ENCODE data around the gene RYR1.

Gene RYR1

DNA sequence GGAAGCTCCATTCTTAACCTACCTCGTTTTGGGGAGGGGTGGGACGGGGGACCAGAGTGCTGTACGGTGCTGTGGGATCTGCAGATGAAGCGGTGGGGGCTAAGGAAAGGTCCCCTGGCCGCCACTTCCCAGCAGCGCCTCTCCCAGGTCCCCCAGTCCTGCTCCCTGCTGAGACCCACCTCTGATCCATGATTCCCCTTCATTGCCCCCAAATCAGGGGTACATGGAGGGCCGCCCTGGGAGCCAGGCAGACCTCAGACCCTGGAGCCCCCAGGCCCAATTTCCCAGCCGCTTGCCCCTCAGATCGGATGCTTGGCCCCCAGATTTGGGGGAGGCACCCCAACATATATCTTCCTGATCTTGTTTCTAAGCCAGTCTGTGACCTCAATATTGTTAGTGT lies 34.4 kb upstream of the RYR1 start:
- Histone ChIP-seq H3K9ac (ENCODE audit: low read depth, low read length) (no peak overlapping the region), H2AFZ (ENCODE audit: low read depth, low read length) (no peak overlapping the region), H3K79me2 (ENCODE audit: insufficient read depth, low read length) (peaks cover 7% of the 10 kb centered on the region; the same call in 1 of the 2 replicates), H3K4me1 (ENCODE audit: insufficient read depth, low read length) (peaks cover 13% of the 10 kb centered on the region), H3K9me3 (ENCODE audit: insufficient read depth, low read length, severe bottlenecking) (no peaks in the 10 kb centered on the region), H3K36me3 (ENCODE audit: insufficient read depth, low read length) (no peaks in the 10 kb centered on the region), H4K20me1 (ENCODE audit: insufficient read depth, low read length) (no peaks in the 10 kb centered on the region), H3K27me3 (ENCODE audit: insufficient read depth, low read length, poor library complexity) (no peaks in the 10 kb centered on the region), H3K4me2 (ENCODE audit: insufficient read depth, low read length) (no peak overlapping the region), H3K4me3 (ENCODE audit: low read depth in 1 of 2, low read length in 2 of 2) (no peak overlapping the region), H3K27ac (ENCODE audit: low read length) (no peak overlapping the region)
- no peak for TF ChIP-seq EZH2 (IDR thresholded peaks at IDR 0.05; ENCODE audit: borderline replicate concordance, low read depth, low read length, severe bottlenecking)
- TF ChIP-seq, protein P1, sequence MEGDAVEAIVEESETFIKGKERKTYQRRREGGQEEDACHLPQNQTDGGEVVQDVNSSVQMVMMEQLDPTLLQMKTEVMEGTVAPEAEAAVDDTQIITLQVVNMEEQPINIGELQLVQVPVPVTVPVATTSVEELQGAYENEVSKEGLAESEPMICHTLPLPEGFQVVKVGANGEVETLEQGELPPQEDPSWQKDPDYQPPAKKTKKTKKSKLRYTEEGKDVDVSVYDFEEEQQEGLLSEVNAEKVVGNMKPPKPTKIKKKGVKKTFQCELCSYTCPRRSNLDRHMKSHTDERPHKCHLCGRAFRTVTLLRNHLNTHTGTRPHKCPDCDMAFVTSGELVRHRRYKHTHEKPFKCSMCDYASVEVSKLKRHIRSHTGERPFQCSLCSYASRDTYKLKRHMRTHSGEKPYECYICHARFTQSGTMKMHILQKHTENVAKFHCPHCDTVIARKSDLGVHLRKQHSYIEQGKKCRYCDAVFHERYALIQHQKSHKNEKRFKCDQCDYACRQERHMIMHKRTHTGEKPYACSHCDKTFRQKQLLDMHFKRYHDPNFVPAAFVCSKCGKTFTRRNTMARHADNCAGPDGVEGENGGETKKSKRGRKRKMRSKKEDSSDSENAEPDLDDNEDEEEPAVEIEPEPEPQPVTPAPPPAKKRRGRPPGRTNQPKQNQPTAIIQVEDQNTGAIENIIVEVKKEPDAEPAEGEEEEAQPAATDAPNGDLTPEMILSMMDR (IDR thresholded peaks at IDR 0.05; ENCODE audit: borderline replicate concordance, extremely low read depth, low read length, poor library complexity, severe bottlenecking), result no peak
- ATAC-seq (ENCODE audit: insufficient read depth, low read depth) (no peak), DNase-seq (no peak)

DNA sequence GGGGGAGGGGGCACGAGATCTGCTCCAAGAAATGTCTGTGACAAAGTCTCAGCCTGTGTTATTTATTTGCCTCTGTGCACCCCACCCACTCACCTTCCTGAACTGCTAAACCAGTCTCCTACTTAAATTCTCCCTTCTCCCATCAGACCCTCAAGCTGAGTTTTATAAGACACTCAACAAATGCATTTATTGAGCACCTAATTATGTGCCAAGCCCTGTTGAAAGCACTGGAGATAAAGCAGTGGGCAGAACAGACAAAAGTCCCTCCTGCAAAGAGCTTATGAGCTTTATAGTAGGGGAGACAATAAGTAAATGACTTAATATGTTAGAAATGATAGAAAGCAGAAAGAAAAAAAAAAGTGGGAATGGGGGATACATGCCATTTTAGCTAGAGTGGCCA lies 34.0 kb upstream of the RYR1 start:
- TF ChIP-seq, protein P1 (IDR thresholded peaks at IDR 0.05; ENCODE audit: borderline replicate concordance, extremely low read depth, low read length, poor library complexity, severe bottlenecking), result no peak
- TF ChIP-seq EZH2 (IDR thresholded peaks at IDR 0.05; ENCODE audit: borderline replicate concordance, low read depth, low read length, severe bottlenecking), result no peak
- no peak overlapping the region for H2AFZ ChIP-seq (ENCODE audit: low read depth, low read length)
- no peak for DNase-seq
- no peaks in the 10 kb centered on the region for H3K36me3 ChIP-seq (ENCODE audit: insufficient read depth, low read length)
- peaks cover 10% of the 10 kb centered on the region; the same call in 1 of the 2 replicates for H3K79me2 ChIP-seq (ENCODE audit: insufficient read depth, low read length)
- no peaks in the 10 kb centered on the region for H4K20me1 ChIP-seq (ENCODE audit: insufficient read depth, low read length)
- H3K27me3 ChIP-seq (ENCODE audit: insufficient read depth, low read length, poor library complexity), result no peaks in the 10 kb centered on the region
- peaks cover 17% of the 10 kb centered on the region for H3K4me1 ChIP-seq (ENCODE audit: insufficient read depth, low read length)
- no peak overlapping the region for H3K4me3 ChIP-seq (ENCODE audit: low read depth in 1 of 2, low read length in 2 of 2)
- no peak overlapping the region for H3K4me2 ChIP-seq (ENCODE audit: insufficient read depth, low read length)
- H3K9me3 ChIP-seq (ENCODE audit: insufficient read depth, low read length, severe bottlenecking), result no peaks in the 10 kb centered on the region
- no peak overlapping the region for H3K27ac ChIP-seq (ENCODE audit: low read length)
- no peak overlapping the region for H3K9ac ChIP-seq (ENCODE audit: low read depth, low read length)
- ATAC-seq (ENCODE audit: insufficient read depth, low read depth), result no peak

DNA sequence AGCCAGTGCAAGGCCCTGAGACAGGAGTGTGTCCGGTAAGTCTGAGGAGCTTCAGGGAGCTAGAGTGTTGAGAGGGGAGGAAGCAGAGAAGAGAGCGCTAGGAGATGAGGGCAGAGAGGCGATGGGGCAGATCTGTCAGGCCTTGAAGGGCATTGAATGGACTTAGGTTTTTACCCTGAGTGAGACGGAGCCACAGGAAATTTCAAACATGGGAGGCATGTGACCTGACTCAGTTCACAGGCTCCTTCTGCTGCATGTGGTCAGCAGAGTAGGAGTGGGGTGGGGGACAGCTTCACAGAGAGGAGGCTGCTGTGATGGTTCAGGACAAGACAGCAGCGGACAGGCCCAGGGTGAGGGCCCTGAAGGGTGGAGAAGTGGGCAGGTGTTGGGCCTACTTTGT lies 33.1 kb upstream of the RYR1 start:
- Histone ChIP-seq H3K4me2 (ENCODE audit: insufficient read depth, low read length) (no peak overlapping the region), H4K20me1 (ENCODE audit: insufficient read depth, low read length) (no peaks in the 10 kb centered on the region), H3K4me3 (ENCODE audit: low read depth in 1 of 2, low read length in 2 of 2) (no peak overlapping the region), H3K27ac (ENCODE audit: low read length) (no peak overlapping the region), H3K4me1 (ENCODE audit: insufficient read depth, low read length) (peaks cover 20% of the 10 kb centered on the region), H3K9me3 (ENCODE audit: insufficient read depth, low read length, severe bottlenecking) (no peaks in the 10 kb centered on the region), H3K27me3 (ENCODE audit: insufficient read depth, low read length, poor library complexity) (no peaks in the 10 kb centered on the region), H3K9ac (ENCODE audit: low read depth, low read length) (no peak overlapping the region), H3K79me2 (ENCODE audit: insufficient read depth, low read length) (peaks cover 10% of the 10 kb centered on the region; the same call in 1 of the 2 replicates), H2AFZ (ENCODE audit: low read depth, low read length) (no peak overlapping the region), H3K36me3 (ENCODE audit: insufficient read depth, low read length) (peaks cover 7% of the 10 kb centered on the region; the same call in 1 of the 2 replicates)
- DNase-seq, result no peak
- no peak for ATAC-seq (ENCODE audit: insufficient read depth, low read depth)
- TF ChIP-seq, protein P1 (IDR thresholded peaks at IDR 0.05; ENCODE audit: borderline replicate concordance, extremely low read depth, low read length, poor library complexity, severe bottlenecking), result no peak
- no peak for TF ChIP-seq EZH2 (IDR thresholded peaks at IDR 0.05; ENCODE audit: borderline replicate concordance, low read depth, low read length, severe bottlenecking)

DNA sequence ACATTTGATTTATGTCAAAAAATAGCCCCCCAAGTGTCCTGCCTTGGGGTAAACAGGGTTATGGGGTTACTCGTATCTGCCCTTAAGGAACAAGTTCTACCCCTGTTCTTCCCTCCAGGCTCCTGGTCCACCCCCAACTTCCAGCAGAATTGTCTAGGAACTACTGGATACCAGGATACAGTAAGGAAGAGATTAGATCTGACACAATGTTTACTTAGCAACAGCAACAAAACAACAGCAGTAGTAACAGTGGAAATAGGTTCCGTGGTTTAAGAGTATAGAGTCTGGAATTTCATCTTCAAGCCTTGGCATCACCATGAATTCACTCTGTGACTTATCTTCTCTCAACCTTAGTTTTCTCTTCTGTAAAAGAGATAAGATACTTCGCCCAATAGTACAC lies 32.3 kb upstream of the RYR1 start:
- DNase-seq, result no peak
- TF ChIP-seq, protein P1 (IDR thresholded peaks at IDR 0.05; ENCODE audit: borderline replicate concordance, extremely low read depth, low read length, poor library complexity, severe bottlenecking), result no peak
- no peak for TF ChIP-seq EZH2 (IDR thresholded peaks at IDR 0.05; ENCODE audit: borderline replicate concordance, low read depth, low read length, severe bottlenecking)
- peaks cover 10% of the 10 kb centered on the region; the same call in 1 of the 2 replicates for H3K36me3 ChIP-seq (ENCODE audit: insufficient read depth, low read length)
- no peaks in the 10 kb centered on the region for H3K9me3 ChIP-seq (ENCODE audit: insufficient read depth, low read length, severe bottlenecking)
- no peak overlapping the region for H3K4me3 ChIP-seq (ENCODE audit: low read depth in 1 of 2, low read length in 2 of 2)
- H2AFZ ChIP-seq (ENCODE audit: low read depth, low read length), result no peak overlapping the region
- no peaks in the 10 kb centered on the region for H3K27me3 ChIP-seq (ENCODE audit: insufficient read depth, low read length, poor library complexity)
- no peak for ATAC-seq (ENCODE audit: insufficient read depth, low read depth)
- no peak overlapping the region for H3K9ac ChIP-seq (ENCODE audit: low read depth, low read length)
- H3K79me2 ChIP-seq (ENCODE audit: insufficient read depth, low read length), result peaks cover 10% of the 10 kb centered on the region; the same call in 1 of the 2 replicates
- no peak overlapping the region for H3K27ac ChIP-seq (ENCODE audit: low read length)
- H3K4me1 ChIP-seq (ENCODE audit: insufficient read depth, low read length), result peaks cover 20% of the 10 kb centered on the region
- H3K4me2 ChIP-seq (ENCODE audit: insufficient read depth, low read length), result no peak overlapping the region
- H4K20me1 ChIP-seq (ENCODE audit: insufficient read depth, low read length), result no peaks in the 10 kb centered on the region

All from DND-41 (cell line).